GM12878 (cell line): Measurements from ENCODE around the gene LIMA1.

Experiments used
- CHD1 ChIP-seq: IDR thresholded peaks from 2 replicates; pipeline ENCODE4 v1.6.1; 2012; ENCODE audit warnings: low read depth, low read length, improper control_type of control experiment
- CTCF ChIP-seq, 3 experiments: IDR thresholded peaks in 2 of 3; conservative IDR thresholded peaks in 1 of 3; 2 replicates each; pipeline ENCODE4 v1.5.1; 2011; ENCODE audit warnings: low read depth in 3 of 3, low read length in 3 of 3, mild to moderate bottlenecking in 3 of 3, control low read depth in 2 of 3, moderate library complexity in 2 of 3, inconsistent platforms in 1 of 3, mixed read lengths in 1 of 3; ENCODE audit not compliant: control insufficient read depth in 2 of 3, insufficient read depth in 1 of 3; ENCODE audit errors: extremely low read depth in 1 of 3
- EP300 ChIP-seq, 2 experiments: fragments of 150-350 bp in 1 of 2; IDR thresholded peaks; 2 replicates each; pipeline ENCODE4 v1.6.1; 2011 to 2012; ENCODE audit warnings: low read depth in 2 of 2, low read length in 2 of 2, borderline replicate concordance in 1 of 2, improper control_type of control experiment in 1 of 2, inconsistent platforms in 1 of 2; ENCODE audit not compliant: control insufficient read depth in 1 of 2
- FOS ChIP-seq: IDR thresholded peaks from 3 replicates; pipeline ENCODE4 v1.6.1; 2011; ENCODE audit warnings: borderline replicate concordance; ENCODE audit not compliant: insufficient read length; ENCODE audit errors: extremely low read depth
- JUND ChIP-seq: IDR thresholded peaks from 2 replicates; pipeline ENCODE4 v1.6.1; 2012; ENCODE audit warnings: low read depth, mild to moderate bottlenecking, low read length, improper control_type of control experiment, moderate library complexity
- MAX ChIP-seq: IDR thresholded peaks from 2 replicates; pipeline ENCODE4 v1.6.1; 2012; ENCODE audit warnings: low read depth, low read length, improper control_type of control experiment
- POLR2A ChIP-seq: IDR thresholded peaks from 2 replicates; pipeline ENCODE4 v1.6.1; 2011; ENCODE audit warnings: low read depth, mild to moderate bottlenecking, low read length
- POLR2AphosphoS5 ChIP-seq: IDR thresholded peaks from 2 replicates; pipeline ENCODE4 v1.6.1; 2011; ENCODE audit warnings: mild to moderate bottlenecking, low read length, inconsistent platforms
- SMAD1 ChIP-seq: fragments of 450-650 bp; IDR thresholded peaks from 2 replicates; pipeline ENCODE4 v1.6.1; 2018; ENCODE audit warnings: mild to moderate bottlenecking, low read depth; ENCODE audit not compliant: partially characterized antibody
- TF ChIP-seq, protein P1 (sequence below): fragments of 450-650 bp; IDR thresholded peaks from 2 replicates; pipeline ENCODE4 v1.6.1; 2018; ENCODE audit warnings: mild to moderate bottlenecking, low read depth, moderate library complexity; ENCODE audit not compliant: partially characterized antibody

GRCh38 chr12:50188875-50189575 lies 94.3 kb downstream of the LIMA1 start:
- TF ChIP-seq CTCF (IDR thresholded peaks at IDR 0.05 in 2 of 3, conservative IDR thresholded peaks at IDR 0.05 in 1 of 3; ENCODE audit: control insufficient read depth in 2 of 3, extremely low read depth in 1 of 3, insufficient read depth in 1 of 3, low read depth in 3 of 3, low read length in 3 of 3) (no peak), SMAD1 (no peak), MAX (no peak), EP300 (IDR thresholded peaks at IDR 0.05; ENCODE audit: borderline replicate concordance in 1 of 2, control insufficient read depth in 1 of 2, low read depth in 2 of 2, low read length in 2 of 2) (no peak), CHD1 (no peak), JUND (no peak), POLR2A (no peak), FOS (no peak), POLR2AphosphoS5 (no peak)
- TF ChIP-seq, protein P1, sequence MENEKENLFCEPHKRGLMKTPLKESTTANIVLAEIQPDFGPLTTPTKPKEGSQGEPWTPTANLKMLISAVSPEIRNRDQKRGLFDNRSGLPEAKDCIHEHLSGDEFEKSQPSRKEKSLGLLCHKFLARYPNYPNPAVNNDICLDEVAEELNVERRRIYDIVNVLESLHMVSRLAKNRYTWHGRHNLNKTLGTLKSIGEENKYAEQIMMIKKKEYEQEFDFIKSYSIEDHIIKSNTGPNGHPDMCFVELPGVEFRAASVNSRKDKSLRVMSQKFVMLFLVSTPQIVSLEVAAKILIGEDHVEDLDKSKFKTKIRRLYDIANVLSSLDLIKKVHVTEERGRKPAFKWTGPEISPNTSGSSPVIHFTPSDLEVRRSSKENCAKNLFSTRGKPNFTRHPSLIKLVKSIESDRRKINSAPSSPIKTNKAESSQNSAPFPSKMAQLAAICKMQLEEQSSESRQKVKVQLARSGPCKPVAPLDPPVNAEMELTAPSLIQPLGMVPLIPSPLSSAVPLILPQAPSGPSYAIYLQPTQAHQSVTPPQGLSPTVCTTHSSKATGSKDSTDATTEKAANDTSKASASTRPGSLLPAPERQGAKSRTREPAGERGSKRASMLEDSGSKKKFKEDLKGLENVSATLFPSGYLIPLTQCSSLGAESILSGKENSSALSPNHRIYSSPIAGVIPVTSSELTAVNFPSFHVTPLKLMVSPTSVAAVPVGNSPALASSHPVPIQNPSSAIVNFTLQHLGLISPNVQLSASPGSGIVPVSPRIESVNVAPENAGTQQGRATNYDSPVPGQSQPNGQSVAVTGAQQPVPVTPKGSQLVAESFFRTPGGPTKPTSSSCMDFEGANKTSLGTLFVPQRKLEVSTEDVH: no peak
